T-helper 22 cell (primary cell): ENCODE data around the gene SSNA1.

Experiments
- DNase-seq: peaks from one replicate; pipeline ENCODE4 v3.0.0-alpha.2; 2020; ENCODE audit warnings: low read depth

Gene SSNA1, protein sequence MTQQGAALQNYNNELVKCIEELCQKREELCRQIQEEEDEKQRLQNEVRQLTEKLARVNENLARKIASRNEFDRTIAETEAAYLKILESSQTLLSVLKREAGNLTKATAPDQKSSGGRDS

DNA sequence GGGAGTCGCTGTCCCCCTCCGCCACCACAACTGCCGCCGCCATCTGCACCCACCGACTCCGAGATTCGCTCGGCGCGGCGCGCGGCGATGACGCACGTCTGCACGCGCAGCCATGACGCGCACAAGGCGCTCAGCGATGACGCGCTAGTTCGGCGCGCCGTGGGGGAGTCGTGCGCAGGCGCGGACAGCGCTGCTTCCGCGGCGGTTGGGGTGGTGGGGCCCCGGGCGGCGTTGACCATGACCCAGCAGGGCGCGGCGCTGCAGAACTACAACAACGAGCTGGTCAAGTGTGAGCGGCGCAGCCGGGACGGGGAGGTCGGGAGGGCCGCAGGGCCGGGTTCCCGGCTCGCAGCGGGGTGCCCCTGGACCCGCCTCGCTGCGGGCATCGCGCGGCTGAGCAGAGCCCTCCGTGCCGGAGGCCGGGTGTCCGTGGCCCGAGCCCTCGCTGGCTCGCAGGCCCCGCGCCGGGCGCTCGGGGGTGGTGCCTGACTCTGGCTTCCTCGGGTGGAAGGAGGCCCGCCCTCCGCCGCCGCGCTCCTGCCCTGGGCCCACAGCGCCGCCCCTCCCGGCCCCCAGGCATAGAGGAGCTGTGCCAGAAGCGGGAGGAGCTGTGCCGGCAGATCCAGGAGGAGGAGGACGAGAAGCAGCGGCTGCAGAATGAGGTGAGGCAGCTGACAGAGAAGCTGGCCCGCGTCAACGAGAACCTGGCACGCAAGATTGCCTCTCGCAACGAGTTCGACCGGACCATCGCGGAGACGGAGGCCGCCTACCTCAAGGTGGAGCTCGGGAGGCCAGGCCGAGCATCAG, at the start of gene SSNA1, which contains the start of gene ANAPC2:
Gene SSNA1 (plus strand): TSS at position 187 of the 807 bp plus-strand sequence. CDS start 51 bp downstream, at position 238.
Gene ANAPC2 (minus strand): TSS at position 71 of the 807 bp plus-strand sequence. CDS start 28 bp downstream, at position 43.
- DNase-seq: peak; percentile 84

DNA sequence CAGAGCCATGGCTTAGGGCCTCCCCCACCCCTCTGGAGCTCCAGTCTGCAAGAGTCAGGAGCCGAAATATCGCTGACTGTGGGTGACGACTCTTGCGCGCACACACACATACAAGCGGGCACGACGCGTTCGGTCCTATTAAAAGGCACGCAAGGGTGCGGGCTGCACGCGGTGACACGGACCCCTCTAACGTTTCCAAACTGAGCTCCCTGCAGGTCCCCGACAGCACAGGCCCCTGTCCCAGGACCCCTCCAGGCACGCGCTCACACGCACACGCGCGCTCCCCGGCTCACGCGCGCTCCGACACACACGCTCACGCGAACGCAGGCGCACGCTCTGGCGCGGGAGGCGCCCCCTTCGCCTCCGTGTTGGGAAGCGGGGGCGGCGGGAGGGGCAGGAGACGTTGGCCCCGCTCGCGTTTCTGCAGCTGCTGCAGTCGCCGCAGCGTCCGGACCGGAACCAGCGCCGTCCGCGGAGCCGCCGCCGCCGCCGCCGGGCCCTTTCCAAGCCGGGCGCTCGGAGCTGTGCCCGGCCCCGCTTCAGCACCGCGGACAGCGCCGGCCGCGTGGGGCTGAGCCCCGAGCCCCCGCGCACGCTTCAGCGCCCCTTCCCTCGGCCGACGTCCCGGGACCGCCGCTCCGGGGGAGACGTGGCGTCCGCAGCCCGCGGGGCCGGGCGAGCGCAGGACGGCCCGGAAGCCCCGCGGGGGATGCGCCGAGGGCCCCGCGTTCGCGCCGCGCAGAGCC, 49.6 kb upstream of the SSNA1 start, which contains the start of gene GRIN1:
Gene GRIN1 (plus strand): TSS at position 433 of the 746 bp plus-strand sequence. CDS start 333 bp downstream, outside the sequence.
- DNase-seq: no peak

DNA sequence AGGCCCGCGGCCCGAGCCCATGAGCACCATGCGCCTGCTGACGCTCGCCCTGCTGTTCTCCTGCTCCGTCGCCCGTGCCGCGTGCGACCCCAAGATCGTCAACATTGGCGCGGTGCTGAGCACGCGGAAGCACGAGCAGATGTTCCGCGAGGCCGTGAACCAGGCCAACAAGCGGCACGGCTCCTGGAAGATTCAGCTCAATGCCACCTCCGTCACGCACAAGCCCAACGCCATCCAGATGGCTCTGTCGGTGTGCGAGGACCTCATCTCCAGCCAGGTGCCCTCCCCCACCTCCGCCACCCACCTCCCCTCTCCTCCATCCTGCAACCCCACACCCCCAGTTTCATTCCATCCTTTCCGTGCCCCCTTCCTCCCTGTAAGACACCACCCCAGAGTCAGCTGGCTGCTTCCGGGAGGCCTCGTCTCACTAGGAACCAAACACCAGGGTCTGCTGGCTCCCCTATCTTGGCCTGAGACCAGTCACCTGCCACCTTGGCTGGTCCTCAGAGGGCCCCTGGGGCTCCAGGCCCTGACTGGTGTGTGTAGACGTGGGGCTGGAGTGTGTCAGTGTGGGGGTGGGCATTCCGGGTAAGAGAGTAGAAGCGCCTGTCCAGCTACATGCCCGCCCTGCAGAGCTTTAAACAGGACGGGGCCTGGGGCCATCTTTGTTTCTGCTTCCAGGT, 48.9 kb upstream of the SSNA1 start:
- no peak for DNase-seq

DNA sequence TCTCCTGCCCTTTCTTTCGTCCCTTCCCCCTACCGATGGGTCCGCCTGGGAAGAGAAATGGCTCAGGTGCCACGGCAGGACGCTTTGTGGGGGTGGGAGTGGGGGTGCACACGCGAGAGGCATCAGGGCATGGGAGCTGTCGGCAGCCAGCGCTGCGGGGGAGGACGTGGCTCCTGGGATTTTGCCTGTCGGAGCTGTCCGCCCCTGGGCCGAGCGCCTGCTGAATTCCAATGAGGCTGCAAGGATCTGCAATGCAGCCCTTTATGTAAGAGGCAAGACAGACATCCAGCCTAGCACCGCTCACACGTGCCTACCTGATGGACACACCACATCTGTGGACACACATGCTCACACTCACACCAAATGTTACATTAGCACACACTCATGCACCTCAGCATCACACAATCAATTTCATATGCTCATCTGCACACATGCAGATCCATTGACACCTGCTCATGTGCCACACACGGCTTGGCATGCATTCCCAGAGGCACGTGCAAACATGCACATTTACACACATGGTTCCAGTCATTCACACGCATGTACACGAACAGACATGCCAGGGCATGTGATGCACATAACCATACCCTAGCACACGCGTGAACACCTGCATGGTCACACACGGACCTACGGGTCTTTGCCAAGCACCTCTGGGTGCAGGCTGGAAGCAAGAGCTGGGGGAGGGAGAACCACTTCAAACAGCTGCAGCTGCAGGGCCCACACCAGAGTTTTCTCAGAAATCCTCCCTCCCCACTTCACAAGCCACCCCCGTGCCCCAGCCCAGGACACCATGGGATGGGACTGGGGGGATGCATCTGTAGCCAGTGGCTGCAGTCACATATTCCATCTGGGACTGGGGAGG, 48.1 kb upstream of the SSNA1 start:
- no peak for DNase-seq

- no peak for DNase-seq
These were observed 47.2 kb upstream of the SSNA1 start for GRCh38 chr9:137141050-137141810.

DNA sequence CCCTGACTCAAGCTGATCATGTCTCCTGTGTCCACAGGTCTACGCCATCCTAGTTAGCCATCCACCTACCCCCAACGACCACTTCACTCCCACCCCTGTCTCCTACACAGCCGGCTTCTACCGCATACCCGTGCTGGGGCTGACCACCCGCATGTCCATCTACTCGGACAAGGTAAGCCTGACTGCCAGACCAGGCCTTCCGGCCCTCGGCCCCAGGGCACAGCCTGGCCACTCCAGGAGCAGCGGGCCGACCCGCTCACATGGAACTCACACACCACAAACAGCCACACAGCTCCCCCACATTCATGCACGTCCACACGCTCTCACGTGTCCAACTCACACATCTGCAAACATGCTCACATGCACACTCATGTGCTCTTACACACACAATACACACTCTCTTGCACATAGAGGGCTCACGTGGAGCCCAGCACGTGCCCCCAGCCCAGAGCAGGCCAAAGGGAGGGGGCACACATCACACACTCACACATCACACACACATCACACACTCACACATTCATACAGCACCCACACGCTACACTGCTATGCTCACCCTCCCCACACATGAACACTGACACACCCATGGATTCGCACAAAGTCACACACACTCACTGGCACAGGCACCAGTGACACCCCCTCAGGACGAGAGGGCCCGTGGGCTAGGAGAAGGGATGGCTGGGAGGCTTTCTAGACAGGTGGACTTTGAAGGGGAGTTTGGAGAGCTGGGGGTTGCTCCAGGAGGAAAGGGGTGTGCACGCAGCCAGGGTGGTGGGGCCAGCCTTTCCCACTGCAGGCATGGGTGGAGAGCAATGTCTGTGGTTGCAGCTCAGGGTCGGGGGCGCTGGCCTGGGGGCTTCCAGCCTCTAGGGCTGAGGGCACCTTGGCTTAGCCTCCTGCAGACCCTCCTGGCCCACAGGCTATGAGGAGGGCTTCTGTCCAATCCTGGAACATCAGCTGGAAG, 46.2 kb upstream of the SSNA1 start:
- DNase-seq: no peak

GRCh38 chr9:137143459-137143858, 45.0 kb upstream of the SSNA1 start:
- no peak for DNase-seq

DNA sequence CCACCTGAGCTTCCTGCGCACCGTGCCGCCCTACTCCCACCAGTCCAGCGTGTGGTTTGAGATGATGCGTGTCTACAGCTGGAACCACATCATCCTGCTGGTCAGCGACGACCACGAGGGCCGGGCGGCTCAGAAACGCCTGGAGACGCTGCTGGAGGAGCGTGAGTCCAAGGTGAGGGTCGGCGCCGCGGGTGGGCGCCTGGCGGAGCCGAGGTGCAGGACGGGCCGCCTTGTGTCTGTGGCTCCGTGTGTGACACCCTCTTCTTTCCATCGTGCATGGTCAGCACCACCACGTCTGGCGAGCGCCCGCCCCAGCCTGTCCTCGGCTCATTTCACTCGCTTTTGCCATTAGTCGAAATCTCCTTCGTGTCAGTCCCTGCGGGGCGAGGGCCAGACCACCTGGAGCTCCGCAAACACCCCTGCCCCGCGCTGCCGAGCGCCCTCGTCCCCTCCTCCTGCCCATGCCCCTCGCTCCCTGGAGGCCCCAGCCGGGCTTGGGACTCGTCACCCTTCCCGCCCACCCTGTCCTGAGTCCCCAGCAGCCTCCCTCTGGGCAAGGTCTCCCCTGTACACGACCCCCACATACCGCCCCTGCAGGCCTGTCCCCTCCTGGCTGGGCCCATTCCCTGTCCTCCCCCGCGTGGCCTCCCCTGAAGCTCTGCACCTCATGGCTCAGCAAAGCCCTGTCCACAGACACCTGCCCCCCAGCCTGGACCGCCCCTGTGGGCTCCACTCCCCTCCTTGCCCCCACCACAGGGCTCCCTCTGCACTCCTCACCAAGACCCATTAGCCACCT, 42.5 kb upstream of the SSNA1 start:
- no peak for DNase-seq

DNA sequence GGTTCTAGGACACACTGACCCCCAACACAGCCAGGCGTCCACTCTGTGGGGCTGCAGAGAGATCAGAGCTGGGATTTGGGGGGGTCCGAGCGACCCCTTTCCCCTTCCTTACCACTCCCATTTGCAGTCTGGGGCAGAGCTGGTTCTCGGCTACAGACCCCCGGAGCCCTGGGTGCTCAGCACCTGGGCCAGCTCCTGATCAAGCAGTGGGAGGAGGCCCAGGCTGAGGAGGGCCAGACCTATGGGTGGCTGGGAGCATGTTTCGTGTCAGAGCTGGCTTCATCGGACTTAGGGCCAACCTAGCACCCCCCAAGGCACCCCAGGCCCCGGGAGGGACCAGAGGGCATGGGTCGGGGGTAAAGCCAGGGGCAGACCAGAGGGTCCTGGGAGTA, 42.0 kb upstream of the SSNA1 start:
- no peak for DNase-seq

- DNase-seq: no peak
These were observed 41.2 kb upstream of the SSNA1 start for GRCh38 chr9:137147091-137147792.

- DNase-seq: no peak
These were observed 40.7 kb upstream of the SSNA1 start for GRCh38 chr9:137147793-137148160.

GRCh38 chr9:137148242-137148641, 40.2 kb upstream of the SSNA1 start:
- DNase-seq: no peak

DNA sequence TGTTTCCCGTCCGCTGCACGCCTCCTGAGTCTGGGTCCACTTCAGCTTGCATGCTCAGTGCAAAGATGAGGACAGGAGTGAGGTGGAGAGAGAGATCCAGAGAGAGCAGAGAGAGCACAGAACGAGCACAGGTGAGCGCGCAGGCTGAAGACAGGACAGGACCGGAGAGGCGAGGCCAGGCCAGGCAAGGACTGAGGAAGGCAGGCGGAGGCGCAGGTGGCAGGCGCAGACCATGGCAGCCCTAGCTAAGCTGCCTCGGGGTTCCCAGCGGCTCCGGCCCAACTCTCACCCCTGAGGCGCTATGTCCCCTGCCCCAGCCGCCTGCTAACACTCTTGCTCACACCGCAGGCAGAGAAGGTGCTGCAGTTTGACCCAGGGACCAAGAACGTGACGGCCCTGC, 39.8 kb upstream of the SSNA1 start:
- DNase-seq: no peak

DNA sequence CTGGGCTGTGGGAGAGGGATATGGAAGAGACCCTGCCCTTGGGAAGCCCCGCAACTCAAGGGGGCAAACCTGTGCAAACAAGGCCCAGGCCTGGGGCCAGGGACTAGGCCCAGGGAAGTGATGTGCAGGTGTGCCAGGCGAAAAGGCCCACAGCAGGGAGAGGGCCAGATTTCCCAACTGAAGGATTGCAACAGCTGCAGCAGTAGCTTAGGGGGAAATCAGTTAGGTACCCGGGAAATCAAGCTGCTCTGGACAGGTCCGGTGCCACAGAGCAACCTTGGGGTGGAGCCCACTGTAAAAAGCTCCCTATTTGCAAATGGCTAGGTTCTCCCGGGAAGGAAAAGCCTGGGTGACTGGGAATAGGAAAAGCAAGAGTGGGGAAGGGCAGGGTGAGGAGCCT, 39.1 kb upstream of the SSNA1 start:
- DNase-seq: no peak

DNA sequence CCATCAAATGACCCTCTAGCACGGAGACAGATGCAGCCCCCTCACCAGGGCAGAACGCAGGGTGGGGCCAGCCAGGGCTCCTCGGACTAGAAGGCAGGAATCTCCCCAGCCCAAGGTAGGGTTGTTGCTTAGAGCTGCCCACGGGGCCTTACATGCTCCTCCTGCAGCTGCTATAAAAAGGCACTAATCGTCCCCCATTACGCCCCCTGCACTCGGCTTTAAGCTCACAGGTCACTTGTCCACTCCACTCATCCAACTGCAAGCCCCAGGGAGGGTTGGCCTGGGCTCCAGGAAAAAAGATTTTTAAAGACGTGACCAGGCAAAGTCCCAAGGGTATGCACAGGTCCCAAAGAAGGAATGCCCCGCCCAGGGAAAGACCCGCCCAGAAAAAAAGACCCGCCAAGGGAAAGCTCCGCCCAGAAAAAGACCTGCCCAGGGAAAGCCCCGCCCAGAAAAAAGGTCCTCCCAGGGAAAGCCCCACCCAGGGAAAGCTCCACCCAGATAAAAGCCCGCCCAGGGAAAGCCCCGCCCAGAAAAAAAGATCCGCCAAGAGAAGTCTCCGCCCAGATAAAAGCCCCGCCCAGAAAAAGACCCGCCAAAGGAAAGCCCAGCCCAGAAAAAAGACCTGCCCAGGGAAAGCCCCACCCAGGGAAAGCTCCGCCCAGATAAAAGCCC, 38.4 kb upstream of the SSNA1 start:
- no peak for DNase-seq

- DNase-seq: no peak
These were observed 37.6 kb upstream of the SSNA1 start for GRCh38 chr9:137150617-137151457.
